ENCODE measurements around the gene KLHL25. TPM values are rescaled to one million over a fixed set of nuclear protein-coding genes. Genes with fewer than 3 reads are reported as not detected.

KLHL25 gene
- total and polyA plus RNA-seq, 8 donors = 1.2 to 36.2 (median 5.8) TPM

DNA sequence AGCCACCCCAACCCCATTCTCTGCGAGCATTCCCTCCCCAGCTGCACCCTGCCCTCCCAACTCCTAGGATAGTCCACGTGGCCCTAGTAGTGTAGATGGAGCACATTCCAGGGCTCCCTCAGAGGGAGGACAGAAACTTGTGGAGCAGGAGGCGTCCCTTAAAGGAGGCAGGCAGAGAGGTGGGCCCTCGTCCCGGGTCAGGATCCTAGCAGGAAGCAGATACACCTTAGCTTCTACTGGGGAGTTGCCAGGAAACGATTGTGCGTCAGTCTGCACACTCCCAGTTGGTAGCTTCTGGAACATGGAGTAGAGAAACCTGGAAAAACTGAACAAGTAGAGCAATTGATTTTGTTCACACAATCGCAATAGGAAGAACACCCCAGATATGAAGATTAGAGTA, 43.9 kb upstream of the KLHL25 start:
- peak; percentile 83 to 86 for DNase-seq
- 25 to 61% (median 49%) methylated on average over 8 of the region's 8 CpGs for WGBS, 5 donors
- Histone ChIP-seq H3K4me3 (no peak overlapping the region), H3K27ac (peak overlapping the region; percentile 71 to 93 (median 83)), H3K36me3 (no peaks in the 10 kb centered on the region), H3K27me3 (no peaks in the 10 kb centered on the region), H3K4me1 (peaks cover 31 to 38% (median 36%) of the 10 kb centered on the region in 4 donors), H3K9me3 (no peaks in the 10 kb centered on the region)
- intact Hi-C loops (cut with DNase I; ENCODE audit: low total_unique reads) = loop anchor here (5.0 kb wide), 1 partner anchor 106 kb away; no protein-coding TSS in a partner anchor
- TF ChIP-seq POLR2AphosphoS5 (IDR thresholded peaks at IDR 0.05) (peak in 1 of 3 donors; percentile 65), POLR2A (IDR thresholded peaks at IDR 0.05) (no peak)

GRCh38 chr15:85837881-85838280, 43.2 kb upstream of the KLHL25 start:
- Histone ChIP-seq H3K36me3 (no peaks in the 10 kb centered on the region), H3K27me3 (no peaks in the 10 kb centered on the region), H3K9me3 (no peaks in the 10 kb centered on the region), H3K4me3 (no peak overlapping the region), H3K27ac (peak overlapping the region; percentile 83 to 93 (median 86)), H3K4me1 (peaks cover 31 to 38% (median 36%) of the 10 kb centered on the region in 4 donors)
- DNase-seq = peak; percentile 44 to 51
- intact Hi-C loops (cut with DNase I; ENCODE audit: low total_unique reads) = loop anchor here (5.0 kb wide), 1 partner anchor 106 kb away; no protein-coding TSS in a partner anchor
- TF ChIP-seq POLR2AphosphoS5 (IDR thresholded peaks at IDR 0.05) (no peak), POLR2A (IDR thresholded peaks at IDR 0.05) (no peak), EP300 (IDR thresholded peaks at IDR 0.05) (no peak)
- TF ChIP-seq, protein P1, sequence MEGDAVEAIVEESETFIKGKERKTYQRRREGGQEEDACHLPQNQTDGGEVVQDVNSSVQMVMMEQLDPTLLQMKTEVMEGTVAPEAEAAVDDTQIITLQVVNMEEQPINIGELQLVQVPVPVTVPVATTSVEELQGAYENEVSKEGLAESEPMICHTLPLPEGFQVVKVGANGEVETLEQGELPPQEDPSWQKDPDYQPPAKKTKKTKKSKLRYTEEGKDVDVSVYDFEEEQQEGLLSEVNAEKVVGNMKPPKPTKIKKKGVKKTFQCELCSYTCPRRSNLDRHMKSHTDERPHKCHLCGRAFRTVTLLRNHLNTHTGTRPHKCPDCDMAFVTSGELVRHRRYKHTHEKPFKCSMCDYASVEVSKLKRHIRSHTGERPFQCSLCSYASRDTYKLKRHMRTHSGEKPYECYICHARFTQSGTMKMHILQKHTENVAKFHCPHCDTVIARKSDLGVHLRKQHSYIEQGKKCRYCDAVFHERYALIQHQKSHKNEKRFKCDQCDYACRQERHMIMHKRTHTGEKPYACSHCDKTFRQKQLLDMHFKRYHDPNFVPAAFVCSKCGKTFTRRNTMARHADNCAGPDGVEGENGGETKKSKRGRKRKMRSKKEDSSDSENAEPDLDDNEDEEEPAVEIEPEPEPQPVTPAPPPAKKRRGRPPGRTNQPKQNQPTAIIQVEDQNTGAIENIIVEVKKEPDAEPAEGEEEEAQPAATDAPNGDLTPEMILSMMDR (IDR thresholded peaks at IDR 0.05) = no peak
- WGBS, 5 donors = 37 to 69% (median 39%) methylated on average over 2 of the region's 2 CpGs

DNA sequence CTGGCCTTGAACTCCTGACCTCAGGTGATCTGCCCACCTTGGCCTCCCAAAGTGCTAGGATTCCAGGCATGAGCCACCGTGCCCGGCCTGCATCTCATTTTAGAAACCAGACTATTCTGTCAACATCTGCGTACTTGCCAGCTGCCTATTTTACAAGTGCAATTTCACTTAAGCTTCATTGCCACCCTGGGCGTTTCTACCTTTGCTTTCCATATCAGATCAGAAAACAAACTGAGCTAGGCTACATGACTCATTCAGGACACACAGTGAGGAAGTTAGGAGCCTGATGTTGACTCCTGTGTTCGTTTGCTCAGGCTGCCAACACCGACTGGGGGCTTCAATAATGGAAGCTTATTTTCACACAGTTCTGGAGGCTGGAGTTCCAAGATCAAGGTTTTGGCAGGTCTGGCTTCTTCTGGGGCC, 42.3 kb upstream of the KLHL25 start:
- intact Hi-C loops (cut with DNase I; ENCODE audit: low total_unique reads) = loop anchor here (5.0 kb wide), 1 partner anchor 105 kb away; no protein-coding TSS in a partner anchor
- Histone ChIP-seq H3K27ac (peak overlapping the region; percentile 83 to 93 (median 86)), H3K4me3 (no peak overlapping the region), H3K9me3 (no peaks in the 10 kb centered on the region), H3K36me3 (no peaks in the 10 kb centered on the region), H3K27me3 (no peaks in the 10 kb centered on the region), H3K4me1 (peaks cover 31 to 38% (median 36%) of the 10 kb centered on the region in 4 donors)
- WGBS, 5 donors = 31 to 41% (median 34%) methylated on average over 6 of the region's 6 CpGs
- DNase-seq = peak; percentile 77 to 90
- TF ChIP-seq, protein P1 (IDR thresholded peaks at IDR 0.05) = no peak
- TF ChIP-seq POLR2AphosphoS5 (IDR thresholded peaks at IDR 0.05) = peak in 2 of 3 donors; percentile 70 to 71
- TF ChIP-seq POLR2A (IDR thresholded peaks at IDR 0.05) = no peak
- TF ChIP-seq EP300 (IDR thresholded peaks at IDR 0.05) = no peak

GRCh38 chr15:85834651-85835050, 39.9 kb upstream of the KLHL25 start:
- DNase-seq = no peak
- Histone ChIP-seq H3K4me3 (no peak overlapping the region), H3K4me1 (peaks cover 20 to 24% (median 23%) of the 10 kb centered on the region in 4 donors), H3K36me3 (no peaks in the 10 kb centered on the region), H3K27me3 (no peaks in the 10 kb centered on the region), H3K9me3 (no peaks in the 10 kb centered on the region), H3K27ac (no peak overlapping the region)
- intact Hi-C loops (cut with DNase I; ENCODE audit: low total_unique reads) = loop anchor here (5.0 kb wide), 1 partner anchor 102 kb away; no protein-coding TSS in a partner anchor
- 93 to 99% (median 95%) methylated on average over 3 of the region's 3 CpGs for WGBS, 5 donors
- TF ChIP-seq POLR2A (IDR thresholded peaks at IDR 0.05) (no peak), POLR2AphosphoS5 (IDR thresholded peaks at IDR 0.05) (no peak), EP300 (IDR thresholded peaks at IDR 0.05) (no peak)
- TF ChIP-seq, protein P1 (IDR thresholded peaks at IDR 0.05) = no peak

- WGBS, 5 donors = 83 to 90% (median 86%) methylated on average over 4 of the region's 4 CpGs
- DNase-seq = no peak
- Histone ChIP-seq H3K9me3 (no peaks in the 10 kb centered on the region), H3K36me3 (no peaks in the 10 kb centered on the region), H3K27me3 (no peaks in the 10 kb centered on the region), H3K27ac (no peak overlapping the region), H3K4me3 (no peak overlapping the region), H3K4me1 (peaks cover 0 to 12% (median 5%) of the 10 kb centered on the region in 4 donors)
- TF ChIP-seq EP300 (IDR thresholded peaks at IDR 0.05) (no peak), POLR2AphosphoS5 (IDR thresholded peaks at IDR 0.05) (no peak), POLR2A (IDR thresholded peaks at IDR 0.05) (no peak)
- TF ChIP-seq, protein P1 (IDR thresholded peaks at IDR 0.05) = no peak
- intact Hi-C loops (cut with DNase I; ENCODE audit: low total_unique reads) = no loop called here
These were observed 37.7 kb upstream of the KLHL25 start for GRCh38 chr15:85832394-85832793.

Measured in stomach (tissue), 9 donors.